ENCODE results near the gene TIMM13.
"Not testable (repeated sequence)": the region's sequence is repeated elsewhere in the genome, so short reads cannot be mapped to it uniquely, and the experiment has no call there.

The TIMM13 gene

GRCh38 chr19:2427429-2428320 lies at the start of gene TIMM13:
TIMM13 (minus strand) TSS chr19:2427586; CDS start chr19:2427533, 53 bp downstream.
- DNase-seq, result peak; percentile 84 to 95

DNA sequence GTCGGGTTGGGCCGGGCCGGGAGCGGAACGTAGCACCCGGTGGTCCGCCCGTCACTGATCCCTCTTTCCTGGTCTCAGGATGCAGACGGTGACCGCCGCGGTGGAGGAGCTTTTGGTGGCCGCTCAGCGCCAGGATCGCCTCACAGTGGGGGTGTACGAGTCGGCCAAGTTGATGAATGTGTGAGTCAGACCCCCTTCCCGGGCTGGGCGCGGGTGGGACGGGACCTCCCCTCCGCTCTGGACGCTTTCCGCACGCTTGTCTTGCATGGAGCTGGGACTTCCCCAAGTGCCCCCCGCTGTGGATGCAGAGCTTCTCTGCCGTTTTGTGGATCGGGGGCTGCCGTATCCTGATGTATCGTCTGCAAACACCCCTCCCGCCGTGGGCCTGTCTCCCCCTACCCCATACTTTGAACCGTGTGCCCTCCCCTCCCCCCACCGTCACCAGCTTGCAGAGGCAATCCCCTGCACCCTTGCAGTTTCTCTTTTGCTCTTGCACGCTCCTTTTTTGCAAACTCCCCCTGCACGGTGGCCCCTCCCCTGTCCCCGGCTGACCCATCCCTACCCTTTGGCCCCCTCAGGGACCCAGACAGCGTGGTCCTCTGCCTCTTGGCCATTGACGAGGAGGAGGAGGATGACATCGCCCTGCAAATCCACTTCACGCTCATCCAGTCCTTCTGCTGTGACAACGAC lies 49.2 kb upstream of the TIMM13 start:
- no peak for DNase-seq

DNA sequence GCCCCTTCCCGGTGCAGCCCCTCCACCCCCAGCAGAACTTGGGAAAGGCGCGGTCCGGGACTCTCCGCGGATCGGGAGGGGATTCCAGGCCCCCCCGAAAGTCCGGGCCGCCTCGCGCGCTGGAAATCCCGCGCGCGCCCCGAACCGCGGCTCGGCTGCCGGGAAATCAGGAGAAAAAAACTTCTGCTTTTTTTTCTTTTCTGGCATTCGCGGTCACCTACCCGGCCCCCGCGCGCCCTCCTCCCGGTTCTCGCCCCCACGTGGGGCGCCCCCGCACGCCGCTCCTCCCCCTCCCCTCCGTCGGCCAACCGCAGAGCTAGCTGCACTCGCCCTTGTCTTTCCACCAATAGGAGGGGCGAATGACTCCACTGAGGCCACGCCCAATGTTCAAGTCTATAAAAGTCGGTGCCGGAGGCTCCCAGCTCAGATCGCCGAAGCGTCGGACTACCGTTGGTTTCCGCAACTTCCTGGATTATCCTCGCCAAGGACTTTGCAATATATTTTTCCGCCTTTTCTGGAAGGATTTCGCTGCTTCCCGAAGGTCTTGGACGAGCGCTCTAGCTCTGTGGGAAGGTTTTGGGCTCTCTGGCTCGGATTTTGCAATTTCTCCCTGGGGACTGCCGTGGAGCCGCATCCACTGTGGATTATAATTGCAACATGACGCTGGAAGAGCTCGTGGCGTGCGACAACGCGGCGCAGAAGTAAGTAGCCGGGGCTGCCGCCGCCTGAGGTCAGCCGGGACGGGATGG lies 48.5 kb upstream of the TIMM13 start, which contains the start of gene GADD45B:
Gene GADD45B, plus strand, starts transcription at position 426 of the 749 bp plus-strand sequence. Its CDS starts 232 bp downstream, at position 658.
- peak; percentile 64 to 87 for DNase-seq

DNA sequence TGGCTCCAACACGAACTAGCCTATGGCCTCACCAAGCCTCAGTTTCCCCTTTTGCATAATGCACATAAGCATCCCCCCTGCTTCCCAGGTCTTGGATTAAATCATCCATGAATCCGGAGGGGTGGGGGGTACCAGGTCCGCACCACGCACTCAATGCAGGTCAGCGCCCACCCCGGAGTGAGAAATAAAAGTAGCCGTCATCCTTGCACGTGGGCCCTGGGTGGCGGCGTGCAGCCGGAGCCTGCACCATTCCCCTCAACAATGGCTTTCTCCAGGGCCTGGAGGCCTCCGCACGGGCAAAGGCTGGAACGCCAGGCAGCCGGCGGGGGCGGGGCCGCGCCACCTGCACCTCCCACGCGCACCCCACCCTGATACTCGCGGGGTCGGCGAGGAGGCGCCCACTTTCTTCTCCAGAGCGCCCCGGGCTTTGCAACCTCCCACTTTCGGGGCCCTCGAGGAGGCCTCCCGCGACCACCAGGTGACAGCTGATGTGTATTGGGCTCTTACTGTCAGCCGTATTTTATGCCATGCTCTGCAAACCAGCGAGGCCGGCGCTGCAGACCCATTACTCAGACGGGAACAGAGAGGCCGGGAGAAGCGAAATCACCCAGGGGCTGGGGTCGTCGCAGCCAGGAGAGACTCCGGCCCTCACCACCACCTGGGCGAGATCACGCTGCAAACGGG lies 47.8 kb upstream of the TIMM13 start:
- DNase-seq, result peak in 1 of 2 experiments; percentile 35

DNA sequence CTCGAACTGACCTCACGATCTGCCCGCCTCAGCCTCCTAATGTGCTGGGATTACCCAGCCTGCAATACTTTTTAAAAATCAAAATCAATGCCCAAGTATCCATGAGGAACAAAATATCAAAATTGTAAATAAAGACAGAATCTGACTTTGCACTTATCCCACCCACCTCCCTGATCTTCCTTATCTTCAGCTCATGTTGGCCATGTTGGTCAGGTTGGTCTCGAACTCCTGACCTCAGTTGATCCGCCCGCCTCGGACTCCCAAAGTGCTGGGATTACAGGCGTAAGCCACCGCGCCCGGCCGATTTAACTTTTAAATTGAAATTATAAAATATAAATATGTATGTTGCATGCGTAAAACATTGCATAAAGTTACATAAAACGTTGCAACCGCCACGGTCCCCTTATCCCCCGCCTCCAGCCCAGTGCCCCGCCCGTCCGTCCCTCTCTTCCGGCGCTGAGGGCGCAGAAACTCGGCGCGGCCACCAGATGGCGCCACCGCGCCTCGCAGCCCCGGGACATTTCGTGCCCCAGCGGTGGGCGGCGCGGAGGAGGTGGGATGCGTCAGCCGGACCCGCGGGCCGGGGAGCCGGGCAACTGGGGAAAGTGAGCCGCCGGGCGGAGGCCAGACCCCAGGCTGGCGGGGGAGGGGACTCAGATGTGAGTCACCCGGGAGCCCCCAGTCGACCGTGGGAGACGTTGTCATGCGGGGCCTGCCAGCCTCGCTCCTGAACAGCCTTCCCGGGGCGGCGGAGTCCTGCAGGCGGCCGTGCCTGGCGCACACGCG lies 47.0 kb upstream of the TIMM13 start:
- peak in 1 of 2 experiments; percentile 72 for DNase-seq

- DNase-seq, result not testable (repeated sequence)
Measured at GRCh38 chr19:2469915-2470200, 42.5 kb upstream of the TIMM13 start.

- no peak for DNase-seq
Measured at GRCh38 chr19:2469102-2469914, 41.9 kb upstream of the TIMM13 start.

GRCh38 chr19:2468596-2468995 lies 41.2 kb upstream of the TIMM13 start:
- DNase-seq, result no peak

GRCh38 chr19:2464389-2464788 lies 37.0 kb upstream of the TIMM13 start:
- no peak for DNase-seq

GRCh38 chr19:2463694-2464093 lies 36.3 kb upstream of the TIMM13 start:
- not testable (repeated sequence) for DNase-seq

GRCh38 chr19:2462635-2463421 lies 35.4 kb upstream of the TIMM13 start:
- DNase-seq, result peak in 1 of 2 experiments; percentile 76

DNA sequence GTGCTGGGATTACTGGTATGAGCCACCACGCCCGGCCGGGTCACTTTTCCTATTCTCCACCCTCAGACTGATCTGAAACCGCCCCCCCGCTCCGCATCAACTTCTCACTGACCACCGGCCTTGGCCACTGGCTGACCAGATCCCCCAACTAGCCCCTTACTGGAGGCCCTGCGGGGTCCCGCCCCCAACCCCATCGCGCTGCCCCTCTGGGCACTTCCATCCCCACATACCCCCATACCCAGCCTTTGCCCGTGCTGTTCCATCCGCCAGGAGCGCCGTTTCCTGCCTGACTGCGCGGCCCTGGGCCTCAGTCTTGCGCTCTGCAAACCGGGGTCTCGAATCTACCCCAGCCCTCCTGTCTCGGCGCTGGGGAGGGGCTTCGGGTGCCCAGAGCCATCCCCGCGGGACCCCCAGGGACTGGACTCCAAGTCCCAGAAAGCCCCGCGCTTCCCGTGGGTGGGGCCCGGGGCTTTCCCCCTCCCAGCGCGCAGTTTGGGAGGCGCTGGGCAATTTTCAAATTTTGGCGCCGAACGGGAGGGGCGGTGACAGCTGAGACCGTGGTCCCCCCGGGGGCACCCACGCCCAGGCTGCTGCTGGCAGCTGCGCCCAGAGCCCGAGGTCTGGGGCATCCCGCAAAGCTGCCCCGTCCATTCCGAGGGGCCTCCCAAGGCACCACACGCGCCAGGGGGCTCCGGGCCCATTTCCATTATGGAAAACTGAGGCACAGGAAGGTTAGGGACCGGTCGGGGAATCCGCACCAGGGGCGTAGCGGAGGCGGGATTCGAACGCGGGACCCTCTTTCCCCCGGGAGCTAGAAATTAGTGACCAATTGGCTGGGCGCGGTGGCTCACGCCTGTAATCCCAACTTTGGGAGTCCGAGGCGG lies 34.6 kb upstream of the TIMM13 start:
- peak in 1 of 2 experiments; percentile 18 for DNase-seq

- DNase-seq, result no peak
Measured at GRCh38 chr19:2460245-2460644, 32.9 kb upstream of the TIMM13 start.

- not testable (repeated sequence) for DNase-seq
Measured at GRCh38 chr19:2458776-2459175, 31.4 kb upstream of the TIMM13 start.

DNA sequence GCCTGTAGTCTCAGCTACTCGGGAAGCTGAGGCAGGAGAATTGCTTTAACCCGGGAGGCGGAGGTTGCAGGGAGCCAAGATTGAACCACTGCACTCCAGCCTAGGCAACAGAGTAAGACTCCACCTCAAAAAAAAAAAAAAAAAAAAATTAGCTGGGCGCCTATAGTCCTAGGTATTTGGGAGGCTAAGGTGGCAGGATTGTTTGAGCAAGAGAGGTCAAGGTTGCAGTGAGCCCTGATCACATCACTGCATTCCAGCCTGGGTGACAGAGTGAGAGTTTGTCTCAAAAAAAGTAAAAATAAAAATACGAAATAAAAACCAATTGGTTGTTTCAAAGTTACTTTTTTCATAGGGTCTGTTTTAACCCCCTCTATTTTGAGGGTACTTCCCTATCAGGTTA lies 30.7 kb upstream of the TIMM13 start:
- no peak for DNase-seq

GRCh38 chr19:2457394-2458037 lies 30.1 kb upstream of the TIMM13 start:
- no peak for DNase-seq

- DNase-seq, result peak in 1 of 2 experiments; percentile 19
Measured at GRCh38 chr19:2455851-2456570, 28.6 kb upstream of the TIMM13 start.
